Caki2 (cell line): ENCODE data around the gene NDUFS6. TPM values are rescaled to one million over a fixed set of nuclear protein-coding genes. Genes with fewer than 3 reads are reported as not detected.

Source experiments
- DNase-seq: peaks from one replicate; pipeline ENCODE4 v3.0.0-alpha.2; 2015; ENCODE audit warnings: low read depth
- in situ Hi-C: cut with HindIII; loops from 2 replicates; pipeline ENCODE4 v1.10.0; 2016; ENCODE audit warnings: low sequenced_read_pairs, low pct_unique_long_range_greater_than_20kb, mixed read lengths
- total RNA-seq: library from RNA; depleted of rRNA; stranded (reverse); fragments of >200 nt; shearing (Covaris generic); gene quantifications from 2 replicates; pipeline ENCODE4 v1.2.3, GENCODE V29; 2014; ENCODE audit warnings: low replicate concordance; rRNA removed

NDUFS6 gene
- total RNA-seq, 1 experiment from 2014 or later, result 48.4 TPM

- in situ Hi-C loops, result no loop called here
- no peak for DNase-seq
These were observed 53.9 kb downstream of the NDUFS6 start for GRCh38 chr5:1855075-1855474.

DNA sequence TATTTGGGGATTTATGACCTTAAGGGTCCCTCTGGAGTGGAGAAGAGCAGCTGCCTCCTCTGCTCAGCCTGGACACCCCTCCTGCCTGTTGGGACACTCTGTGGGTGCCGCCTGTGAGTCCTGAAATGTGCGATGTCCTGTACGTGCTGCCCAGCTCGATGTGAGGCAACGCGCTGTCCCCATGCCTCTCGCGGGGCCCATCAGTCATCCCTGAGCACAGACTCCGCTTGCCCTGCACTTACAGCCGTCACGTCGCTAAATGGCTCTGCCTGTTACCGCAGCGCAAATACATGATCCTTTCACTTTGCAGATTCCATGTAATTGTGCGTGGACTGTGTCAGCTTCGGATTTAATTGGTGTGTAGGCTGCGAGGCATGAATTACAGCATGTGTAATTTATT, 54.4 kb downstream of the NDUFS6 start:
- in situ Hi-C loops, result no loop called here
- DNase-seq, result no peak

GRCh38 chr5:1856596-1857255, 55.5 kb downstream of the NDUFS6 start:
- no peak for DNase-seq
- in situ Hi-C loops, result no loop called here

GRCh38 chr5:1857256-1857600, 56.0 kb downstream of the NDUFS6 start:
- no peak for DNase-seq
- in situ Hi-C loops, result no loop called here

- in situ Hi-C loops, result no loop called here
- no peak for DNase-seq
These were observed 57.2 kb downstream of the NDUFS6 start for GRCh38 chr5:1858436-1858835.

DNA sequence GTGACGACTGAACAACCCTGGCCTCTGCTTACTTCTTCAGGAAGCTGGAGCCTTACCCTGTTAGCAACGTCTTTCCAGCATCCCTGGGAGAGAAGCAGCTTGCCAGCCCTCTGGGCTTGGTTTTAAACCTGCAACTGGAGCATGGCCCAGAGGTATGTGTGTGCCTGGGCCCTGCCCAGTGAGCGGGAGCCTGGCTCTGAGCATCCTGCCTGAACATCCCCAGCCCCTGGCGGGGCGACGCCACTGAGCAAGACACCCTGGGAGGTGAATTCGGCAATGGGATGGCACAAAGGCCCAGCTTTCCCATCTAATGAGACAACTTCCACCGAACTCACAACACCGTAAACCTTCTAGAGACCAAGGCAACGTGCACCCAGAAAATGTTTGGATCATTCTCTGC, 57.9 kb downstream of the NDUFS6 start:
- no peak for DNase-seq
- in situ Hi-C loops, result no loop called here

DNA sequence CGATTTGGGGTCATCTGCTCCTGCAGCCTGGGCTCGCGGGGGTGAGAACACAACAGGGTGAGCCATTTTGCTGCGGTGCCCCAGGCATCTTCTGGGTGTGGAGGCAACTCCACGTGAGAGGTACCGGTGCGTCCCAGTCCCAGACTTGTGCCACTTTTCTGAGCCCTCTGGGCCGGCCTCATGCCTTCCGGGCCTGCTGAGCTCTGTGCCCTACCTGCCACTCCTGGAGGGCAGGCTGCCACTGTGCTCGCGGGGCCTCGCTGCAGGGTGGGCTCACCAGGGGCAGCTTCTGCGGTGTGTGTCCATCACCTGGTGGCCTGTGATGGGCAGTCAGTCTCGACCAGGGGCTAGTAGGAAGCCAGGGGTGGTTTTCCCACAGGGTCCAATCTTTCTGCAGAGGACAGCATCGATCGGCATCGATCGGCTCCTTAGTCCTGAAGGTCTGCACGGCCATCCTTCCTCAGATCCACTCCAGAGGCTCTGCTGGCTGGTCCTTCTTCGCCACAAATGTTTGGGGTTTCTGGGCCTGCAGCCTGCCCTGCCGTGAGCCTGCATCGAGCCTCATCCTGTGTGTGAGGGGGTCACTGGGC, 58.9 kb downstream of the NDUFS6 start:
- DNase-seq, result no peak
- in situ Hi-C loops, result no loop called here

- DNase-seq, result no peak
- in situ Hi-C loops, result no loop called here
These were observed 59.7 kb downstream of the NDUFS6 start for GRCh38 chr5:1860949-1861348.

DNA sequence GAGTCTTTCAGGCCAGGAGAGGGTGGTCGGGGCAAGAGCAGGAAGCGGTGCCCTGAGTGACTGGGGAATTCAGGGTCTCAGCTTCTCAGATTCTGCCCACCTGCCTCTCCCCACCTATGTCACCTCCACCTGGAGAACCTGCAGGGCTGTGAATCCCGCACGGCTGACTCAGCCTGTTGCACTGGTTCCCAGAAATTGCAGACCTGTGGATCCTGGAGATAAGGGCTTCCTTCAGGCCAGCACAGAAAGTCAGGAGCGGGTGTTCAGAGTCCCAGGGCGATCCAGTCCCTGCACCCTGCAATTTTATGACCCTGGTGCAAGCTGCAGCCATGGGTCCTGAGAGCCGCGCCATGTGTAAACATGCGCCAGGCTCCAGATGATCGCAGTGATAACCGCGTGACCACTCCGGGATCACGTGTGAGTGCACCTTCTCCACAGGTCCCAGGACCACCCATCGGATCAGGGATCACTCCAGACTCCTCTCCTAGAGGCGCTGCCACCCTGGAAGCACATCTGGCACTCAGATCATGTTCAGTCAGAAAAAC, 63.8 kb downstream of the NDUFS6 start:
- in situ Hi-C loops, result no loop called here
- DNase-seq, result no peak

DNA sequence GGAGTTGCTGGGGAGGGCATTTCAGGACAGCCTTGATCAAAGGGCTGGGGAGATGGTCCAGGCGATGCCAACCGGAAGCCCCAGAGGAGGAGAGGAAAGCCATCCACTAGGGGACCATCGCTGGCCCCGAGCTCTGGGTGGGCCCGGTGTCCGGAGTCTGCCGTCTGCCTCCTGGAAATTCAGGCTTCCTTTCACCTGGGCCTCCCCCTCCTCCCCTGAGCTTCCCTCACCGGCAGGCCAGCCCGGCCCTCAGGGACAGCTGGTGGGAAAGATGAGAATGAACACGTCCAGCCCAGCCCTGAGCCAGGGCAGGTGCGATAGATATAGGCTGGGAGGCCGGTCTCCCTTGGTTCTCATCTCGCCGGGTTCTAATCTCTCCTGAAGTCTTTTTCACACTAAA, 64.3 kb downstream of the NDUFS6 start:
- DNase-seq, result no peak
- in situ Hi-C loops, result no loop called here

Other genes with a start within 250 kb of the NDUFS6 start
- 45.6 and 50.5 TPM in 2 replicates for gene MRPL36, start 1.6 kb upstream of the NDUFS6 start, total RNA-seq
- gene IRX4, start 81.5 kb downstream of the NDUFS6 start, total RNA-seq, result not detected in 2 replicates